SHP77 (cell line): ENCODE measurements around the gene UBN1.
A peak's percentile ranks its signal among the peaks of the same experiment; 100 is the strongest.

ENCODE experiments used
- DNase-seq, 2 experiments: peaks; one replicate each; lab custom pipeline; 2025; lab: John Stamatoyannopoulos, UW

The UBN1 gene, protein sequence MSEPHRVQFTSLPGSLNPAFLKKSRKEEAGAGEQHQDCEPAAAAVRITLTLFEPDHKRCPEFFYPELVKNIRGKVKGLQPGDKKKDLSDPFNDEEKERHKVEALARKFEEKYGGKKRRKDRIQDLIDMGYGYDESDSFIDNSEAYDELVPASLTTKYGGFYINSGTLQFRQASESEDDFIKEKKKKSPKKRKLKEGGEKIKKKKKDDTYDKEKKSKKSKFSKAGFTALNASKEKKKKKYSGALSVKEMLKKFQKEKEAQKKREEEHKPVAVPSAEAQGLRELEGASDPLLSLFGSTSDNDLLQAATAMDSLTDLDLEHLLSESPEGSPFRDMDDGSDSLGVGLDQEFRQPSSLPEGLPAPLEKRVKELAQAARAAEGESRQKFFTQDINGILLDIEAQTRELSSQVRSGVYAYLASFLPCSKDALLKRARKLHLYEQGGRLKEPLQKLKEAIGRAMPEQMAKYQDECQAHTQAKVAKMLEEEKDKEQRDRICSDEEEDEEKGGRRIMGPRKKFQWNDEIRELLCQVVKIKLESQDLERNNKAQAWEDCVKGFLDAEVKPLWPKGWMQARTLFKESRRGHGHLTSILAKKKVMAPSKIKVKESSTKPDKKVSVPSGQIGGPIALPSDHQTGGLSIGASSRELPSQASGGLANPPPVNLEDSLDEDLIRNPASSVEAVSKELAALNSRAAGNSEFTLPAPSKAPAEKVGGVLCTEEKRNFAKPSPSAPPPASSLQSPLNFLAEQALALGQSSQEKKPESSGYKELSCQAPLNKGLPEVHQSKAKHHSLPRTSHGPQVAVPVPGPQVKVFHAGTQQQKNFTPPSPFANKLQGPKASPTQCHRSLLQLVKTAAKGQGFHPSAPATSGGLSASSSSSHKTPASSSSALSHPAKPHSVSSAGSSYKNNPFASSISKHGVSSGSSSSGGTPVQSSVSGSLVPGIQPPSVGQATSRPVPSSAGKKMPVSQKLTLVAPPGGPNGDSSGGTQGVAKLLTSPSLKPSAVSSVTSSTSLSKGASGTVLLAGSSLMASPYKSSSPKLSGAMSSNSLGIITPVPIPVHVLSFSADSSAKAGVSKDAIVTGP (N-terminal part only)

DNA sequence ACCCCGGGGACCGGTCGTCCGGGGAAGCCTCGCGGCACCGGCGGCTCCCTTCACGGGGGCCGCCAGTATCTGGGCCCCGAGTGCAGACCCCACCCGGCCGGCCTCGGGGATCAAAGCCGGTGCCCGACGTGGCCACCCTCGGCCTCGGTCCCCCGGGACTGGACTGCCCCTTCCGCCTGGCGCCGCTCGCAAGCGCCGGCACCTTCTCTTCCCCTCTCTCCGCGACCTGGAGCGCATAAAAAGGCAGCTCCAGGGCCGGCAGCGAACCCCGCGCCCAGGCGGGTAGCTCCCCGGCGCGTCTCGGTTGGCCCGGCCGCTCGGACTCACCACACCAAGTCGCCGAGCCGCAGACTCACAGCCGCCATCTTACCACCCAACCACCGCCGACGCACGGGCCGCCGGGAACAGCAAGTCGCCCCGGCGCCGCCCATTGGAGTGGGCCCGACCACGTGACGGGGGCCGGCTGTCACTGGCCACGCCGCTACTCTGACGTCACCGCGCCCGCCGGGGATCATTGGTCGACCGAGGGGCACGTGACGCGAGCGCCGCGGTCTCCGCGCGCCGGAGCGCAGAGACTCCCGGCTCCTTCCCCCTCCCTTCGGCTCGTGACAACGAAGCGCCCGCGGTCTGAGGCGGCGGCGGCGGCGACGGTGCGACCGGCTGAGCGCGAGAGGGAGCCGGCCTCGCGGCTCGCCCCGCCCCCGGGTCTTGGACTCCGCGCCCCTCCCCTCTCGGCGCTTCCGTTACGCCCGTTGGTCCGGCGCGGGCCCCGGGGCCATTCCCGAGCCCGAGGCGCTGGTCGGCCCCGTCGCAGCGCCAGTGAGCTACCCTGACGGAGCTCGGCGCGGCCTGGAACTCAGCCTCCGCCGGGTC lies at the start of gene UBN1, which contains the start of gene GLYR1:
TSS of gene UBN1 (plus strand) at position 581 of the 873 bp plus-strand sequence. CDS start 5,437 bp downstream, outside the sequence.
TSS of gene GLYR1 (minus strand) at position 388 of the 873 bp plus-strand sequence. CDS start at position 365, 23 bp downstream.
- peak; percentile 95 to 96 for DNase-seq

DNA sequence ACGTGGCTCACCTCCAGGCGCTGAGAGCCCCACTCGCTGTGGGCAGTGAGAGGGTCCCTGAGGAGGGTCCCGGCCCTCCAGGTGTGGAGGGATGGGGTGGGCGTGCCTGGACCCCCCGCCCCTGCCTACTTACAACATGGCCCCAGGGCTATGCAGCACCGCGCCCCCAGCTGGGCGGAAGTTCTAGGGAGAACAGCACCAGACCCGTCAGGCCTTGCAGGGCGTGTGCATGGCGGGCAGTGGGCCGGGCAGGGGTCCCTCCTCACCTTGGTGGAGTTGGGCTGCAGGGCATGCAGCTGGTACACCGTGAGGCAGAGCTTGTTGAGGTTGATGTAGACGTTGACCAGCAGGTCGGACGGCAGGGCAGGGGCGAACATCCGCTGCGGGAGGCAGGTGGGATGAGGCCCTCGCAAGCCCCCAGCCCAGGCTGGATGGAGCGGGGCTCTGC lies 49.5 kb upstream of the UBN1 start:
- no peak for DNase-seq

DNA sequence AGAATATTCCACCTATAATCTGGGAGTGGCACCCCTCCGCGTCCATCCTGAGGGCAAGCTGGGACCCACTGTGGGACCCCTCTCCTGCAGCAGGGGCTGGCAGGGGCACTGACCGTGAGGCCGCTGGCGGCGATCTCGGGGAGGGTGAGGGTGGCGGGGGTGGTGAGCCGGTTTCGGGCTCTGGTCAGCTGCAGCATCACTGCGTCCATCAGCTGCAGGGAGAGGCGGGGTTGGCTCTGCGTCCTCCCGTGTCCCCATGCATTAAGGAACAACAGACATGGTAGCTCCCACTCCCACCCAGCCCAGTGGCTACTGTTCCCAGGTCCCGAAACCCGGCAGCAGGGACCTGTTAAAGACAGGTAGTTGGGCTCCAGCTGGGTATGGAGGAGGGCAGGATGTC lies 48.8 kb upstream of the UBN1 start:
- no peak for DNase-seq

DNA sequence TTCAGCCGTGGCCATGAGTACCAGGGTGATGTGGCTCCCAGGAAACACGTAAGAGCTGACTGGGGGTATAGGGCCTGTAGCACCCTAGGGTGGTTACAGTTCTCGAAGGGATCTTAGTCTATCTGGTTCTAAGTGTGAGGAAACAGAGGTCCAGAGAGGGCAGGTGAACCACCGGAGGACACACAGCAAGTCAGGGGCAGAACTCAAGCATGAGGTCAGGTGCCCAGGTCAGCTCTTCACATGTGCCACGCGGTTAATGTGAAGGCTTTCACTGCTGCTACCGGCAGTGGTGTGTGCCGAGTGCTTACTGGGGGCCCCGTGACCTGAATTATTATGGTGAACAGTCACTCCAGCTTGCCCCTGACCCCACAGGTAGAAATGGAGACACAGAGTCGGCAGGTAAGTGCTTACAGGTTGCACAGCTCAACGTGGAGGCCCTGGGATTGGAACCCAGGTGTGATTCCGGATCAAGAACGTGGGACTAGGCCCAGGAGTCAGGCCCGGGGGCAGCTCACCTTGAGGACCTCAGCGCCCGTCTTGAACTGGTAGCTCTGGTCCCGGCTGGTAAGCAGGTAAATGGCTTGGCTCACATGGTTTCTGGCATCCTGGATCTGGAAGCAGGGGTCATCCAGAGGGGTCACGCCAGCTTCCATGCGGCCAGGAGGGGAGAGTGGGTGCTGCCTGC lies 48.0 kb upstream of the UBN1 start:
- DNase-seq = no peak

DNA sequence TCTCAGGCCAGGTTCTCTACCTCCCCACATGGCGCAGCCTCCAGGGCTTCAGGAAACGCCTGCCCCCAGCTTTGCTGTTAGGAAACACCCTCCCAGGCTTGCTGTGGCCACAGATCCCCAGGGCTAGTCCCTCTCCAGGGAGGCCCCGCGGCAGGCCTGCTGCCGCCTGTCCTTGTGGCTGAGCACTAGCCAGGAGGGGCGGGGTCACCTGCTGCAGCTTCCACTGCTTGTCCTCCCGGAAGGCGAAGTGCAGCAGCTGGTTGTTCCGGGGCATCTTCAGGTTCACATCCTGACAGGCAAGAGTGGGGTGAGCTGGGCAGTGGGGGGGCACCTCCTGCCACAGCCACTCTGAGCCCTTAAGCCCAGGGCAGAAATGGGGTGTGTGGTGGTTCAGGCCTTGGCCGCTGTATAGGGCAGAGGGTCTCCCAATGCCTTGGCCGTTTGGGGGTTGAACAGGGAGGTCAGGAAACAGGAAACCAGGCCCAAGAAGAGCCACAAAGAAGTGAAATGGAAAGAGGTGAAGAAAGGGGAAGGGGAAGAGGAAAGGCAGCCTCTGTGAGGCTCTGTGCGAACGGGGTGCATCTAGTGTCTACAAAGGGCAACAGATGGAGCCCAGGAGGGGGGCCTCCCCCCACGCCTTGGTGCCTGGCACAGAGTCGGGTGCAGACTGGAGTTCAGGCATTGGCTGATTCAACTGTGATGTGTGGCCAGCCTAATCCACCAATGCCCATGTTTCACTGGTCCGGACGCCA lies 46.8 kb upstream of the UBN1 start:
- peak; percentile 57 to 84 for DNase-seq

DNA sequence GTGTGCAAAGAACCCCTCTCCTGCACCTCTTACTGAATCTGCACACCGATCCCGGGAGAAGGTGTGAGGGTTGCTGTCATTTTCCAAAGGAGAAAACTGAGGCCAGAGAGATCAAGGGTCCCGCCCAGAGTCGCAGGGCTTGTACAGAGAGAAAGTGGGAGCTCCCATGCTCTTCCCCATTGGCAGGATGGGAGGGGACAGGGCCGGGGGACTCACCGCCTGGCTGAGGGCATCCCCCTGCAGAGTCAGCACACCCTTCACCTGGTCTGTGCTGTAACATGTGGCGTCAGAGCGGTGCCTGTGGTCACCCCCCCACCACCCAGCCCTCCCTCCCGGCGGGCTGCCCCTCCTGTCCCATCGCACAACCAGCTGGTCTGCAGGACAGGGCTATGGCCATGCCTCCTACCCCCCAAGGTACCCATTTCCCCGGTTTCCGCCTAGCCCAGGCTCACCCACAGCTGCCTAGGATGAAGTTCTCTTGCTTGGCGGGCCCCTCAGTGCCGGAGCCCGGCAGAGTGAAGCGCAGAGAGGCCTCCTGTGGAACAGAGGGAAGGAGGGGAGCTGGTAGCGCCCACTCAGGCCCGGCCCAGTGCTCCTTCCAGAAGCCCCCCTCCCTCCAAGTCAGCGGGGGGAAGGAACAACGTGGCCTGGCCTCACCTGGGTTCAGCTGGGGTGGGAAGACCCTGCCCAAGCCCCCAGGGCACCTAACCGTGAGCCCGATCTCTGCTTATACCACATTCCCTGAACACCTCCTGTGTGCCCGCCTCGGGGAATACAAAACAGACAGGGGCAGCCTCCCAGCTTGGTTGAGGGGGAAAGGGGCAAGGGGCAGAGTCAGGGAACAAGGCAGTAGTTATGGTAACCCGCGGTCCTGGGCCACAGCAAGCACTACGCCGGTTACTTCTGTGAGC lies 46.0 kb upstream of the UBN1 start:
- DNase-seq = no peak

DNA sequence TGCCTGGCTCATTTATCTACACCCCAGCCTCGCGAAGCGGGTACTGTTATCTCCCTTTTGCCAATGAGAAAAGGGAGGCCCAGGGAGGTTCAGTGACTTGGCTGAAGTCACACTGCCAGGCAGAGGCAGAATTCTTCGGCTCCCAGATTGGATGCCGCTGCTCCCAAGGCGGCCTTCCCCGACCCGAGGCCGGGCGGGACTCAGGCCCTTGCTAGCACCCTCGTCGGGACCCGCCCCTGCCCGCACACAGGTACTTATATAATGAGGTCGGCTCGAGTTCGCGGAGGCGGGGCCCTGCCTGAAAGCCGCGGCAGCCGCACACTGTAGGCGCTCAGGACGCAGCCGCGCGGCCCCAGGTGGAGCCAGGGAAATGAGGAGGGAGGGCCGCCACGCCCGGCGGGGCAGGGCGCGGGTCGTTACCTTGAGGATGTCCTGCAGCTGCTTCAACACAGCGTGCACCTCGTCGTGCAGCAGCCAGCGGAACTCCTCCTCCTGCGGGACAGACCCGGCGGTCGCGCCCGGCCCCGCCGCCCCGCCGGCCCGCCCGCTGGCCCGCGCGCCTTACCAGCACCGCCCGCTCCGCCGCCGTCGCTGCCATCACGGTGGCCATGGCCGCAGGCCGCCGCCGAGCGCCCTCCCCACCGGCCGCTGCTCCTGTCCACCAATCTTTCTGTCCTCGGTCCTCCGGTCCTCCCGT lies 45.2 kb upstream of the UBN1 start, which contains the start of gene ROGDI:
TSS of gene ROGDI (minus strand) at position 672 of the 697 bp plus-strand sequence. CDS start at position 610, 62 bp downstream.
- DNase-seq = peak; percentile 69 to 87

DNA sequence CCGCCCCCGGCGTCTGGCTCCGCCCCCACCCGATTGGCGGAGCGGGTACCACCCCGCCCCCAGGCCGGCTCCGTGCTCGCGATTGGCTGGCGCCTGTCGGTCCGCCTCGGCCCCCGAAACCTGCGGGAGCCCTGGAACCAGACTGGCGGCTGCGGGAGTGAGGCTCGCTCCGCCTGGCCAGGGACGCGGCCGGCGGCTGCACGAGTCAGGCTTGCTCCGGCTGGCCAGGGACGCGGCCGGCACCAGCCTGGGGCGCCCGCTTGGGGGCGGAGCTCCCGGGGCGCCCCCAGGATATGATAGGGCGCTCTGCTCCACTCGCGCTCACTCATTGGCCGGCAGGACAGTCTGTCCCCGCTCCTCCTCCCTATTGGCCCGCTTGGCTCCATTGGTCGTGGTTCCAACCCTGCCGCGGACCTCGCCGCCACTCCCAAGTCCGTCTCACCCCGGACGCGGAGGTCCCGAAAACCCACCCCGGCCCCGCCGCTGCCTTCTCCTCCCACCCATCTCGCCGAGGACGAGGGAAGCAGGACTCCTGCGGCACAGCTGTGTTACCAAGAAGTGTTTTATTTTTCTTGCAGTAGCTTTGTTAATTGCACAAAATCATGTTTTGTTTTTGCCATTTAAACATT lies 44.5 kb upstream of the UBN1 start:
- DNase-seq = peak; percentile 83 to 92

DNA sequence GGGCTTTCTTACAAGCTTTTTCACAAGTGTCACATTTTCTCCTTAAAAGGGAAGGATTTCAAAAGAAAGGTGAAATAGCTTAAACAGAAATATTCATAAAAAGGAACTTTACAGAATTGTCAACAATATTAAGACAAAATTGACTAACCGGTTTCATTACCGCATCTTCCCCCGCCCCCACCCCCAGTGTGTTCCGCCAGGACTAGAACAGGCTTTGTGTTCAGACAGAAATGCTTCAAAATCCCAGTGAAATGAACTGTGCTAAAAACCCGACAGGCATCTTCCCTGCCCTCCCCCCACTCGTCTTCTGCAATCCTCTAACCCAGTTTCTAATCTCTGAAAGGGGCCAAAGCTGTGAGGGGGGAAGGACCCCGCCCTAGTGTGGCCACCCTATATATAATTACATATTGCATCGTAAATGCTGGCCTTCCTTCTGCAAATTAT lies 43.9 kb upstream of the UBN1 start:
- DNase-seq = no peak

DNA sequence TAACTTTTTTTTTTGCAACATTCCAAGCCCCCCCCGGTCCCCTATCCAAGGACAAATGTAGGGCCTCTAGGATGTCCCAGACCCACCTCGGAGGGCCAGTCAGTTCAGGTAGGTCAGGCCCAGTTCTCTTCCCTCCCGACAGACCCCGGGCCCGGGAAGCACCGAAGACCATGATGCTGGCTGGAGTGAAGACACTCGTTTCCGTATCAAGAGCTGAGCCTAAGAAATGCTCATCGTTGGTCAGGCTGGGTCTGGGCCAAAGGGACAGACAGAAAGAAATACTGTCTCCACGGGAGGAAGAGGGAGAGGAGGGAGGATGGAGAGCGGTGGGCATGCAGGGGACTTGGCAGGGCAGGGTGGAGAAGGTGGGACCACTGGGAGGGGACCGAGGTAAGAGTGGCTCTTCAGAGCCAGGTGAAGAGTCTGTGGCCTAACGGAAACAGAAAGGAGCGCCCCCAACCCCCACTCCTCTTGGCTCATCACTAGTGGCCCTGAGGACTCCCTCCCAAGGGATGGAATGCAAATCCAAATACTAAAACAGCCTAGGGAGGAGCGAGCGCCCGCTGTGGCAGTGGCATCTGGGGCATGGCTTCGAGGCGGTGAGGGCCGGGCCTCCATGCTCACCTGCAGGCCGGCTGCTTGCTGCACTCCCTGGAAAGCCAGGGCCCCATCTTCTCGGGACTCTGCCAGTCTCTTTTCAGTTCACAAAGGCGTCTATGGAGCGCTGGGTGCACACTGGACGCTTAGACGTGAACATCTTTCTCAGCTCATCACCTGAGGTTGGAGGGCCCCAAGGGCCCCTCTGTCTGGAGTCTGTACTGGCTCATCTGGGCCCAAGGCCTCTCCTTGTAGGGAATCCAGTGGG lies 43.2 kb upstream of the UBN1 start:
- DNase-seq = no peak

DNA sequence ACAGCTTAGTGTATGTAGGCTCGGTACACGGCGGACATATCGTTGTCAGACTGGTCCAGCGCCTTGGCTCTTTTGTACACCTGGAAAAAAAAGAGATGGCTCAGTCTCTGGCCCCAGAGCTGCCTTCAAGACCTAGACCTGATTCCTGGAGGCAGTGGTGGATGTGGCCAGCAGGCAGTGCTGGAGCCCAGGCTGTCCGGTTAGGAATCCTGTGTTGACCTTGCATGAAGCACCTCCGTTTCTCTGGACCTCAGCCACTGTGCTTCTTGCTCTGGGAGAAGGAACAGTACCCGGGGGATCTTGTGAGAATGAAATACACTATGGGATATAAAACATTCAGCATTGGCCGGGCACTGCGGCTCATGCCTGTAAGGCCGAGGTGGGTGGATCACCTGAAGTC lies 42.0 kb upstream of the UBN1 start:
- no peak for DNase-seq

DNA sequence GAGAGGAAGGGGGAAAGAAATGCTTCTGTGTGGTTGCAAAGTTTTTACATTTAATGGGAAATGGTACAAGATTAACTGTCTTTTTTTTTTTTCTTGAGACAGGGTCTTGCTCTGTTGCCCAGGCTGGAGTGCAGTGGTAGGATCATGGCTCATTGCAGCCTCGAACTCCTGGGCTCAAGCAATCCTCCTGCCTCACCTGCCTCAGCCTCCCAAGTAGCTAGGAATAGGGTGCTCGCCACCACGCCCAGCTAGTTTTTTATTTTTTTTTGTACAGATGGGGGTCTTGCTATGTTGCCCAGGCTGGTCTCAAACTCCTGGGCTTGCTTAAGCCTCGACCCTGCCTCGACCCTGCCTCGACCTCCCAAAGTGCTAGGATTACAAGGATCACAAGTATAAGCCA lies 41.0 kb upstream of the UBN1 start:
- DNase-seq = no peak

DNA sequence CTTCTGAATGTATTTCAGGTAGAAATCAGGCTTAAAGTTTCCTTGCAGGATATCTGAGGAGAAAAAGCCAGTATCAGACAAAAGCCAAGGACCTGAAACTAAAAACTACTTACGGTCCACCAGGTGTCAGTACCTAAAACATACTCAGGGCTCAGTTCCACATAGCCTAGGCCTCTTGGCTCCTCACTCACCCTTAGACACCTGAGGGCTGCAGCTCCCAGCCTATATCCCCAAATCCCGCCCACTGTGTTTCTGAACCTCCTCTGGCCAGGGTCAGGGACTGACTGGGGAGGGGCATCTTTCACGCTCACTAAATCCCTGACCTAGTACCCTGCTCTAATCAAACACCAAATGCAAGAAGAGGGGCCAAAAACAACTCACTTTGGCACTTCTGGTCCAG lies 36.0 kb upstream of the UBN1 start:
- no peak for DNase-seq

DNA sequence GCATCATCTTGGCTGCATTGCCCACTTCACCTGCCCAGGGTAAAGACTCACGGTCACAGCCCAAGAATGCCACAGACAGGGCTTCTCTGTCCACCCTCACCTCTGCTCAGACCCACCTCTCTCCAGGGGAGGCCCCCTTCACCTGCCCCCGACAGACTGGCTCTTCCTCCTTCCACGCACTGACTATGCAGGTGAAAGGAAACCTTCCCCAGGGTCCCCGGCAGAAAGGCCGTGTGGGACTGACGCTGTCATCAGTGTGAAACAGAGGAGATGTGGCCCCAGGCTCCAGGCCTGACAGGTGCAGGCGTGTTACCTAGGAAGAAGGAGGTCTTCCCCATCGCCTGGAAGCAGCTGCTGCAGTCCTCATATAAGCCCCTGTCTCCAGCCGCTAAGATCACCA lies 35.5 kb upstream of the UBN1 start:
- DNase-seq = no peak

DNA sequence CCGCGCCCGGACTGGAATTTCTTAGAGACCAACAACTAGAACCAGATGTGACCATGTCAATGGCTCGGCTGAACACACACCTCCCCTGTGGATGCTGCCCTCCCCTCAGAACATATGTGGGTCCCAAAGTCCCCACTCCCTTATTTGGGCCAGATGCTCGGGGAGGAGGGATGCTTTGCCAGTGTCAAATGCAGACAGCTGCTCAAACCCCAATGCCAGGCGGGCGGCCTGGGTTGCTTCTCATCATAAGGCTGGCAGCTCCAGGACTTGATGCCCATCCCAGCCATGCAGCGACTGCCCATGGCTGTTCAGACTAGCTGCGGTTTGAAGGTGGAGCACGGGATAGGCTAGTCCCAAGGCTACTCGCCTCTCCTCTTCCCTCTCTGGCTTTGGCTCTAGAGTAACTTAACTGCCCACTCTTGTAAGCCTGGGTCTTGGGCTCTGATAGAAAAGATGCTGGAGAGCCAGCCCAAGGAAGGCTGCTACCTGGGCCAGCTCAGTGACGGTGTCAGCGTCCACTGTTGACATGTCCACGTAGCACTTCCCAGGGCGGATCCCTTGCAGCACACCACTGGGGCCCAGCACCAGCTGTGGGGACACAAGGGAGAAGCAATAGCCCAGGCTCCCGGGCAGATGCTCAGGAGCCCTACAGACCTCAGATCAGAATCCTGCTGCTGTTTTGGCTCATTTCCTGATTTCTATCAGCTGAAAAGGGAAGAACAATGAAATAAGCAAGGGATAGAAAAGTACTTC lies 33.9 kb upstream of the UBN1 start:
- no peak for DNase-seq

DNA sequence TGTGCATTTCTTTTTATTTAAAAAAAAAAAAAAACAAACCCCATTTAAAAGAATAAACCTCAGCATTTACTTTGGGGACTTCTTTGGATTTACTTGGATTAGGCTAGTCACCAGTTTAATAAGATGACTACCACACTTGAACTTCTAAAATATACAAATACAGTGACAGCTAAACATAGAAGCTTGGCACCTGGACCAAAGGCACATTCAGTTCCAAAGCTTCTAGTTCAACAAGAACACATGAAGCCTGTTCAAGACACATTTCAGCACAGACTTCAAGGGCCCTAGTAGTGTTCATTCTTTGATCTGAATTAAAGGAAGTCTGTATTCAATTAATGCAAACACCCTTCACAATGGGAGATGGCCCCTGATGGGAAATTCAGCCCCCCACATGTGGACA lies 33.2 kb upstream of the UBN1 start:
- no peak for DNase-seq
